ENCODE measurements around the gene STEAP1B. TPM values are rescaled to one million over a fixed set of nuclear protein-coding genes. Genes with fewer than 3 reads are reported as not detected.
A peak's percentile ranks its signal among the peaks of the same experiment; 100 is the strongest.

STEAP1B gene
- total RNA-seq, 1 experiment from 2014 or later = 3.2 TPM

- peak; percentile 61 for DNase-seq
- no peak overlapping the region for H2BK15ac ChIP-seq (ENCODE audit: low read depth, low read length)
- H2AFZ ChIP-seq (ENCODE audit: low read length) = no peak overlapping the region
- Mint-ChIP-seq H3K4me3 (no peak overlapping the region), H3K4me1 (peaks cover 34 to 38% of the 10 kb centered on the region in 2 experiments), H3K27me3 (ENCODE audit: low read depth) (no peaks in the 10 kb centered on the region; the same call in 1 of the 2 replicates), H3K36me3 (ENCODE audit: insufficient read depth in 1 of 3, low read depth in 3 of 3) (no peaks in the 10 kb centered on the region), H3K9me3 (no peaks in the 10 kb centered on the region; a peak in 1 of 5 replicates), H3K27ac (peak overlapping the region in 2 of 3 experiments; percentile 77 to 90; a peak in 5 of 7 replicates)
- H2BK120ac ChIP-seq (ENCODE audit: low read depth, low read length, poor library complexity, severe bottlenecking) = no peak overlapping the region
- H3K23me2 ChIP-seq (ENCODE audit: insufficient read length, low read depth, low read length, poor library complexity, severe bottlenecking) = no peaks in the 10 kb centered on the region
- WGBS (ENCODE audit: extremely low coverage, insufficient read length, low lambda C conversion rate) = no CpG with 5 or more reads among the region's 14 CpGs
- H2BK12ac ChIP-seq (ENCODE audit: insufficient read length, low read depth, low read length) = no peak overlapping the region
- H3K4me1 ChIP-seq (ENCODE audit: insufficient read depth, low read length) = peaks cover 3% of the 10 kb centered on the region; the same call in 1 of the 2 replicates
- no peaks in the 10 kb centered on the region for H3K79me2 ChIP-seq (ENCODE audit: insufficient read depth, low read length)
- H2BK20ac ChIP-seq (ENCODE audit: low read depth, low read length, poor library complexity, severe bottlenecking) = no peak overlapping the region
- no peak overlapping the region for H3K4ac ChIP-seq (ENCODE audit: low read depth, low read length)
- no peak overlapping the region for H3K23ac ChIP-seq (ENCODE audit: insufficient read length, low read depth, low read length)
- no peak overlapping the region for H3K56ac ChIP-seq (ENCODE audit: insufficient read length, low read depth, low read length)
- H2AK5ac ChIP-seq (ENCODE audit: insufficient read length, low read length) = no peak overlapping the region
- no peak overlapping the region for H4K8ac ChIP-seq (replicated peaks; ENCODE audit: insufficient read length, low read depth, low read length)
- no peaks in the 10 kb centered on the region for H3K27me3 ChIP-seq (ENCODE audit: insufficient read depth, low read length)
- H3K9me3 ChIP-seq (ENCODE audit: control insufficient read depth, low read depth, low read length) = no peaks in the 10 kb centered on the region
- H4K5ac ChIP-seq (ENCODE audit: insufficient read length, low read depth, low read length) = no peak overlapping the region
- no peak overlapping the region for H2BK5ac ChIP-seq (ENCODE audit: insufficient read length, low read length)
- no peak overlapping the region for H3T11ph ChIP-seq (ENCODE audit: low read length)
- no peak overlapping the region for H3K27ac ChIP-seq (ENCODE audit: insufficient read length, low read depth, low read length)
- H3K79me1 ChIP-seq (ENCODE audit: insufficient read depth, low read depth, low read length, poor library complexity, severe bottlenecking) = no peaks in the 10 kb centered on the region
- H3K18ac ChIP-seq (ENCODE audit: insufficient read length, low read depth, low read length) = no peak overlapping the region
- H3K4me2 ChIP-seq (ENCODE audit: insufficient read depth, insufficient read length, low read length) = no peak overlapping the region
- H3K9ac ChIP-seq (ENCODE audit: extremely low read depth, insufficient read length, low read length) = no peak overlapping the region
- no peak for TF ChIP-seq CTCF (conservative IDR thresholded peaks at IDR 0.05)
- H4K91ac ChIP-seq (ENCODE audit: insufficient read length, low read depth, low read length) = no peak overlapping the region
- no peaks in the 10 kb centered on the region for H4K20me1 ChIP-seq (ENCODE audit: control insufficient read depth, insufficient read depth, insufficient read length)
- no peak overlapping the region for H3K14ac ChIP-seq (ENCODE audit: insufficient read depth, low read length)
These were observed 54.7 kb downstream of the STEAP1B start for GRCh38 chr7:22445140-22445743.
